Body of pancreas (tissue), 4 donors: ENCODE results near the gene SLC22A23.

Experiments used
- POLR2A ChIP-seq, 3 donors: fragments of 450-650 bp; IDR thresholded peaks; one replicate each; pipeline ENCODE4 v1.6.1; 2016; ENCODE audit warnings: antibody characterized with exemption in 3 of 3, mild to moderate bottlenecking in 2 of 3
- TF ChIP-seq, protein P1 (sequence below), 7 experiments: fragments of 450-650 bp in 4 of 7; fragments of 200-600 bp in 3 of 7; sonication (generic) in 3 of 7; IDR thresholded peaks; one replicate each; pipeline ENCODE4 v1.5.1; 2016 to 2019; ENCODE audit warnings: antibody characterized with exemption in 7 of 7

- TF ChIP-seq, protein P1, sequence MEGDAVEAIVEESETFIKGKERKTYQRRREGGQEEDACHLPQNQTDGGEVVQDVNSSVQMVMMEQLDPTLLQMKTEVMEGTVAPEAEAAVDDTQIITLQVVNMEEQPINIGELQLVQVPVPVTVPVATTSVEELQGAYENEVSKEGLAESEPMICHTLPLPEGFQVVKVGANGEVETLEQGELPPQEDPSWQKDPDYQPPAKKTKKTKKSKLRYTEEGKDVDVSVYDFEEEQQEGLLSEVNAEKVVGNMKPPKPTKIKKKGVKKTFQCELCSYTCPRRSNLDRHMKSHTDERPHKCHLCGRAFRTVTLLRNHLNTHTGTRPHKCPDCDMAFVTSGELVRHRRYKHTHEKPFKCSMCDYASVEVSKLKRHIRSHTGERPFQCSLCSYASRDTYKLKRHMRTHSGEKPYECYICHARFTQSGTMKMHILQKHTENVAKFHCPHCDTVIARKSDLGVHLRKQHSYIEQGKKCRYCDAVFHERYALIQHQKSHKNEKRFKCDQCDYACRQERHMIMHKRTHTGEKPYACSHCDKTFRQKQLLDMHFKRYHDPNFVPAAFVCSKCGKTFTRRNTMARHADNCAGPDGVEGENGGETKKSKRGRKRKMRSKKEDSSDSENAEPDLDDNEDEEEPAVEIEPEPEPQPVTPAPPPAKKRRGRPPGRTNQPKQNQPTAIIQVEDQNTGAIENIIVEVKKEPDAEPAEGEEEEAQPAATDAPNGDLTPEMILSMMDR (IDR thresholded peaks at IDR 0.05) = no peak
- TF ChIP-seq POLR2A (IDR thresholded peaks at IDR 0.05) = no peak
These were observed 221.4 kb downstream of the SLC22A23 start for GRCh38 chr6:3235486-3235885.
